Measurements from ENCODE around the gene SLCO1C1. TPM values are rescaled to one million over a fixed set of nuclear protein-coding genes. Genes with fewer than 3 reads are reported as not detected.

Gene SLCO1C1
- polyA plus RNA-seq, 1 of the 3 experiments (the other 2 are of a cell fraction): 0.02 TPM

DNA sequence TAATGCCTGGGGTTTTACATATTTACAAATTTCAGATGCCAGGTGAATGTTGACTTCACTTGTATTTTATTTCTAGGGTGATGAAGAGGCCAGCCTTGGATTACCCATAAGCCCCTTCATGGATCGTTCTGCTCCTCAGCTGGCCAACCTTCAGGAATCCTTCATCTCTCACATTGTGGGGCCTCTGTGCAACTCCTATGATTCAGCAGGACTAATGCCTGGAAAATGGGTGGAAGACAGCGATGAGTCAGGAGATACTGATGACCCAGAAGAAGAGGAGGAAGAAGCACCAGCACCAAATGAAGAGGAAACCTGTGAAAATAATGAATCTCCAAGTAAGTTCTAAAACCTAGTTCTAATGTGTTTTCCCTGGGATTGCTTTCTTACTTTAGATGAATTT is 41.3 kb upstream of the SLCO1C1 start:
- H3K27ac ChIP-seq (ENCODE audit: low read depth in 2 of 2, low read length in 1 of 2): no peak overlapping the region
- 89% methylated on average over 2 of the region's 2 CpGs for WGBS (ENCODE audit: low lambda C conversion rate)
- TF ChIP-seq NFIC (IDR thresholded peaks at IDR 0.05; ENCODE audit: borderline replicate concordance) (no peak), CHD2 (IDR thresholded peaks at IDR 0.05; ENCODE audit: low read length, partially characterized antibody) (no peak), JUND (IDR thresholded peaks at IDR 0.05) (no peak), EZH2phosphoT487 (IDR thresholded peaks at IDR 0.05; ENCODE audit: borderline replicate concordance, low read depth) (no peak), MXI1 (IDR thresholded peaks at IDR 0.05; ENCODE audit: low read depth, low read length) (no peak), PBX3 (IDR thresholded peaks at IDR 0.05) (no peak), RCOR1 (IDR thresholded peaks at IDR 0.05; ENCODE audit: low read length) (no peak), GABPA (IDR thresholded peaks at IDR 0.05; ENCODE audit: low read depth) (no peak), FOXJ3 (CRISPR knock-in tag; IDR thresholded peaks at IDR 0.05) (no peak), GATA2 (CRISPR knock-in tag; IDR thresholded peaks at IDR 0.05) (no peak), IRF3 (IDR thresholded peaks at IDR 0.05; ENCODE audit: low read depth, low read length) (no peak), TAF1 (IDR thresholded peaks at IDR 0.05; ENCODE audit: borderline replicate concordance, low read depth, low read length) (no peak), FOXM1 (IDR thresholded peaks at IDR 0.05; ENCODE audit: low read depth) (no peak), TEAD4 (IDR thresholded peaks at IDR 0.05; ENCODE audit: borderline replicate concordance, insufficient read depth) (no peak)
- TF ChIP-seq, protein P1, sequence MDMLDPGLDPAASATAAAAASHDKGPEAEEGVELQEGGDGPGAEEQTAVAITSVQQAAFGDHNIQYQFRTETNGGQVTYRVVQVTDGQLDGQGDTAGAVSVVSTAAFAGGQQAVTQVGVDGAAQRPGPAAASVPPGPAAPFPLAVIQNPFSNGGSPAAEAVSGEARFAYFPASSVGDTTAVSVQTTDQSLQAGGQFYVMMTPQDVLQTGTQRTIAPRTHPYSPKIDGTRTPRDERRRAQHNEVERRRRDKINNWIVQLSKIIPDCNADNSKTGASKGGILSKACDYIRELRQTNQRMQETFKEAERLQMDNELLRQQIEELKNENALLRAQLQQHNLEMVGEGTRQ (IDR thresholded peaks at IDR 0.05; ENCODE audit: borderline replicate concordance, low read depth, low read length): no peak
- TF ChIP-seq, protein P2, sequence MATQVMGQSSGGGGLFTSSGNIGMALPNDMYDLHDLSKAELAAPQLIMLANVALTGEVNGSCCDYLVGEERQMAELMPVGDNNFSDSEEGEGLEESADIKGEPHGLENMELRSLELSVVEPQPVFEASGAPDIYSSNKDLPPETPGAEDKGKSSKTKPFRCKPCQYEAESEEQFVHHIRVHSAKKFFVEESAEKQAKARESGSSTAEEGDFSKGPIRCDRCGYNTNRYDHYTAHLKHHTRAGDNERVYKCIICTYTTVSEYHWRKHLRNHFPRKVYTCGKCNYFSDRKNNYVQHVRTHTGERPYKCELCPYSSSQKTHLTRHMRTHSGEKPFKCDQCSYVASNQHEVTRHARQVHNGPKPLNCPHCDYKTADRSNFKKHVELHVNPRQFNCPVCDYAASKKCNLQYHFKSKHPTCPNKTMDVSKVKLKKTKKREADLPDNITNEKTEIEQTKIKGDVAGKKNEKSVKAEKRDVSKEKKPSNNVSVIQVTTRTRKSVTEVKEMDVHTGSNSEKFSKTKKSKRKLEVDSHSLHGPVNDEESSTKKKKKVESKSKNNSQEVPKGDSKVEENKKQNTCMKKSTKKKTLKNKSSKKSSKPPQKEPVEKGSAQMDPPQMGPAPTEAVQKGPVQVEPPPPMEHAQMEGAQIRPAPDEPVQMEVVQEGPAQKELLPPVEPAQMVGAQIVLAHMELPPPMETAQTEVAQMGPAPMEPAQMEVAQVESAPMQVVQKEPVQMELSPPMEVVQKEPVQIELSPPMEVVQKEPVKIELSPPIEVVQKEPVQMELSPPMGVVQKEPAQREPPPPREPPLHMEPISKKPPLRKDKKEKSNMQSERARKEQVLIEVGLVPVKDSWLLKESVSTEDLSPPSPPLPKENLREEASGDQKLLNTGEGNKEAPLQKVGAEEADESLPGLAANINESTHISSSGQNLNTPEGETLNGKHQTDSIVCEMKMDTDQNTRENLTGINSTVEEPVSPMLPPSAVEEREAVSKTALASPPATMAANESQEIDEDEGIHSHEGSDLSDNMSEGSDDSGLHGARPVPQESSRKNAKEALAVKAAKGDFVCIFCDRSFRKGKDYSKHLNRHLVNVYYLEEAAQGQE (IDR thresholded peaks at IDR 0.05; ENCODE audit: low read depth, low read length): no peak
- no peak overlapping the region for H3K4me3 ChIP-seq (ENCODE audit: low read depth in 2 of 2, low read length in 1 of 2)
- H3K36me3 ChIP-seq (replicated peaks in 1 of 2; ENCODE audit: control insufficient read depth in 1 of 2, insufficient read depth in 2 of 2, low read length in 1 of 2): peaks cover 4 to 38% of the 10 kb centered on the region in 2 experiments
- no peaks in the 10 kb centered on the region for H3K9me2 ChIP-seq
- no peaks in the 10 kb centered on the region for H4K20me1 ChIP-seq (ENCODE audit: insufficient read depth)
- H3K9ac ChIP-seq: no peak overlapping the region
- POLR2A ChIA-PET: no interaction called here
- no peaks in the 10 kb centered on the region for H3K79me2 ChIP-seq (ENCODE audit: insufficient read depth)
- H3F3A ChIP-seq (replicated peaks; ENCODE audit: insufficient read depth): no peaks in the 10 kb centered on the region
- H3K4me1 ChIP-seq (ENCODE audit: control insufficient read depth in 1 of 2, insufficient read depth in 2 of 2, low read depth in 1 of 2, low read length in 1 of 2): no peaks in the 10 kb centered on the region; a peak in 1 of 4 replicates
- no peak overlapping the region for H2AFZ ChIP-seq (ENCODE audit: low read depth)
- H3K9me3 ChIP-seq: no peaks in the 10 kb centered on the region
- CTCF ChIA-PET: no interaction called here
- H3K4me2 ChIP-seq: no peak overlapping the region
- H3K27me3 ChIP-seq (ENCODE audit: insufficient read depth): no peaks in the 10 kb centered on the region
- DNase-seq: no peak
